Body of pancreas (tissue), 4 donors: ENCODE data around the gene FAM13A. TPM values are rescaled to one million over a fixed set of nuclear protein-coding genes. Genes with fewer than 3 reads are reported as not detected.

Source experiments
- ATAC-seq: fragments of 150-250 bp; one replicate; pipeline ENCODE4 v1.9.1; 2016
- DNase-seq, 4 donors: peaks; one replicate each; pipeline ENCODE4 v3.0.0-alpha.2; 2019
- H3K27ac ChIP-seq, 4 donors: fragments of 200-600 bp; sonication (generic); 1 replicate in 3 of 4; 2 replicates in 1 of 4; pipeline versions ENCODE4 v1.5.1 to v1.6.1; 2016 to 2019; ENCODE audit warnings: mild to moderate bottlenecking in 1 of 4, mixed read lengths in 1 of 4, moderate library complexity in 1 of 4
- H3K27me3 ChIP-seq, 2 donors: fragments of 200-600 bp; sonication (generic); one replicate each; pipeline ENCODE4 v1.6.0; 2016; ENCODE audit warnings: mild to moderate bottlenecking in 1 of 2
- H3K36me3 ChIP-seq, 2 donors: fragments of 200-600 bp; sonication (generic); replicated peaks in 1 of 2; 2 replicates each; pipeline ENCODE4 v1.5.1; 2016; ENCODE audit warnings: low read depth in 2 of 2; ENCODE audit not compliant: insufficient read depth in 1 of 2
- H3K4me1 ChIP-seq: fragments of 200-600 bp; sonication (generic); one replicate; pipeline ENCODE4 v1.6.0; 2016
- H3K4me3 ChIP-seq, 2 donors: fragments of 200-600 bp; sonication (generic); 1 replicate in 1 of 2; 2 replicates in 1 of 2; pipeline ENCODE4 v1.5.1; 2016 to 2019
- H3K9me3 ChIP-seq, 3 donors: fragments of 200-600 bp; sonication (generic); 1 replicate in 2 of 3; 2 replicates in 1 of 3; pipeline ENCODE4 v1.5.1; 2016
- CTCF ChIP-seq, 7 experiments: fragments of 450-650 bp in 4 of 7; fragments of 200-600 bp in 3 of 7; sonication (generic) in 3 of 7; IDR thresholded peaks; one replicate each; pipeline ENCODE4 v1.5.1; 2016 to 2019; ENCODE audit warnings: antibody characterized with exemption in 7 of 7
- POLR2A ChIP-seq, 3 donors: fragments of 450-650 bp; IDR thresholded peaks; one replicate each; pipeline ENCODE4 v1.6.1; 2016; ENCODE audit warnings: antibody characterized with exemption in 3 of 3, mild to moderate bottlenecking in 2 of 3
- WGBS, 2 donors: methylation state at CpG; one replicate each; pipeline ENCODE4 v1.1.5; 2017; 5-methylcytosine and 5-hydroxymethylcytosine counted together
- intact Hi-C: fragments of 100-400 bp; cut with DNase I; formaldehyde crosslinking; loops from one replicate; pipeline ENCODE4 v1.15.1; 2023
- total RNA-seq, 2 donors: library from RNA; depleted of rRNA; stranded (reverse); fragments of >200 nt; gene quantifications; one replicate each; pipeline ENCODE4 v1.1.0, GENCODE V29; 2016

Gene FAM13A
- total RNA-seq, 2 donors from 2014 or later = 59.1 to 64.3 TPM

GRCh38 chr4:88802585-88803286 is 254.2 kb downstream of the FAM13A start:
- H3K36me3 ChIP-seq = no peaks in the 10 kb centered on the region
- no peaks in the 10 kb centered on the region for H3K9me3 ChIP-seq
- H3K27me3 ChIP-seq = no peaks in the 10 kb centered on the region
- no peak for TF ChIP-seq POLR2A (IDR thresholded peaks at IDR 0.05)
- no peak for TF ChIP-seq CTCF (IDR thresholded peaks at IDR 0.05)
- ATAC-seq = no peak
- intact Hi-C loops = loop anchor here (10.0 kb wide), 1 partner anchor 48 kb away; no protein-coding TSS in a partner anchor
- no peak for DNase-seq
- peaks cover 66% of the 10 kb centered on the region for H3K4me1 ChIP-seq
- H3K27ac ChIP-seq = peak overlapping the region in 3 of 4 donors; percentile 2 to 57 (median 28)
- no peak overlapping the region for H3K4me3 ChIP-seq
- WGBS, 2 donors = 86 to 91% methylated on average over 8 of the region's 8 CpGs

GRCh38 chr4:88802138-88802537 is 254.8 kb downstream of the FAM13A start:
- H3K4me1 ChIP-seq = peaks cover 61% of the 10 kb centered on the region
- TF ChIP-seq POLR2A (IDR thresholded peaks at IDR 0.05) = no peak
- TF ChIP-seq CTCF (IDR thresholded peaks at IDR 0.05) = peak in 3 of 7 experiments; percentile 8 to 15 (median 13)
- 17 to 25% methylated on average over 1 of the region's 1 CpG for WGBS, 2 donors
- DNase-seq (no peak), ATAC-seq (peak; percentile 41)
- H3K36me3 ChIP-seq = no peaks in the 10 kb centered on the region
- no peaks in the 10 kb centered on the region for H3K9me3 ChIP-seq
- H3K27me3 ChIP-seq = no peaks in the 10 kb centered on the region
- intact Hi-C loops = loop anchor here (10.0 kb wide), 1 partner anchor 47 kb away; no protein-coding TSS in a partner anchor
- peak overlapping the region; percentile 11 to 56 (median 28) for H3K27ac ChIP-seq
- no peak overlapping the region for H3K4me3 ChIP-seq

GRCh38 chr4:88799900-88800299 is 257.1 kb downstream of the FAM13A start:
- no peaks in the 10 kb centered on the region for H3K27me3 ChIP-seq
- ATAC-seq (no peak), DNase-seq (no peak)
- WGBS, 2 donors = 93 to 100% methylated on average over 1 of the region's 1 CpG
- no peak overlapping the region for H3K4me3 ChIP-seq
- no peak overlapping the region for H3K27ac ChIP-seq
- intact Hi-C loops = loop anchor here (10.0 kb wide), 1 partner anchor 45 kb away; no protein-coding TSS in a partner anchor
- peaks cover 43% of the 10 kb centered on the region for H3K4me1 ChIP-seq
- H3K9me3 ChIP-seq = no peaks in the 10 kb centered on the region
- no peaks in the 10 kb centered on the region for H3K36me3 ChIP-seq
- TF ChIP-seq CTCF (IDR thresholded peaks at IDR 0.05) = no peak
- TF ChIP-seq POLR2A (IDR thresholded peaks at IDR 0.05) = no peak

GRCh38 chr4:88797725-88798124 is 259.3 kb downstream of the FAM13A start:
- intact Hi-C loops = no loop called here
- Histone ChIP-seq H3K4me3 (no peak overlapping the region), H3K27me3 (no peaks in the 10 kb centered on the region), H3K9me3 (no peaks in the 10 kb centered on the region), H3K4me1 (peaks cover 29% of the 10 kb centered on the region), H3K27ac (no peak overlapping the region), H3K36me3 (no peaks in the 10 kb centered on the region)
- ATAC-seq (no peak), DNase-seq (no peak)
- TF ChIP-seq CTCF (IDR thresholded peaks at IDR 0.05) = no peak
- TF ChIP-seq POLR2A (IDR thresholded peaks at IDR 0.05) = no peak

DNA sequence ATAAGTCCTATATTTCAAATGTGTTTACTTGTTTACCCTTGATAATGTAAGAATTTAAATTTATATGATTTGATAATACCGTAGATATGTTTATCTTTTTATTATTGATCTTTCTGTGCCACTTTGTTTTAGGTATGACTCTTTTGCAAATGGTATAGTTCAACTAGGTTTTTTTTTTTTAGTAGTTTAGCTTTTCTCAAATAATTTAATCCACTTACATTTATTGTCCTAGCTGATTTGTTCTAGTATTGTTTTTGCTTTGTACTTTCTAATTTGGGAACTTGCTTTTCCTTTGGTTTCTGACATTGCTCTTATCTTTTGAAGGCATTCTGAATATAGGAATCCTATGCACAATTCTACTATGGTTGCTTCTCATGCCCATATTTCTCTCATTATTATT is 260.4 kb downstream of the FAM13A start:
- intact Hi-C loops = no loop called here
- Histone ChIP-seq H3K36me3 (no peaks in the 10 kb centered on the region), H3K9me3 (no peaks in the 10 kb centered on the region), H3K27ac (no peak overlapping the region), H3K4me3 (no peak overlapping the region), H3K4me1 (peaks cover 21% of the 10 kb centered on the region), H3K27me3 (no peaks in the 10 kb centered on the region)
- 63 to 64% methylated on average over 1 of the region's 1 CpG for WGBS, 2 donors
- DNase-seq (no peak), ATAC-seq (no peak)
- TF ChIP-seq CTCF (IDR thresholded peaks at IDR 0.05) (no peak), POLR2A (IDR thresholded peaks at IDR 0.05) (no peak)
